HG03354 (cell line): Measurements from ENCODE around the gene ECE1.
A peak's percentile ranks its signal among the peaks of the same experiment; 100 is the strongest.
"Not testable (repeated sequence)": the region's sequence is repeated elsewhere in the genome, so short reads cannot be mapped to it uniquely, and the experiment has no call there.

Experiments used
- ATAC-seq: cut with Tn5 transposase; IDR thresholded peaks from one replicate; pipeline ENCODE4 v1.9.1; 2021; ENCODE audit warnings: mild to moderate bottlenecking; ENCODE audit not compliant: unreplicated experiment, poor library complexity, severe bottlenecking

The ECE1 gene

DNA sequence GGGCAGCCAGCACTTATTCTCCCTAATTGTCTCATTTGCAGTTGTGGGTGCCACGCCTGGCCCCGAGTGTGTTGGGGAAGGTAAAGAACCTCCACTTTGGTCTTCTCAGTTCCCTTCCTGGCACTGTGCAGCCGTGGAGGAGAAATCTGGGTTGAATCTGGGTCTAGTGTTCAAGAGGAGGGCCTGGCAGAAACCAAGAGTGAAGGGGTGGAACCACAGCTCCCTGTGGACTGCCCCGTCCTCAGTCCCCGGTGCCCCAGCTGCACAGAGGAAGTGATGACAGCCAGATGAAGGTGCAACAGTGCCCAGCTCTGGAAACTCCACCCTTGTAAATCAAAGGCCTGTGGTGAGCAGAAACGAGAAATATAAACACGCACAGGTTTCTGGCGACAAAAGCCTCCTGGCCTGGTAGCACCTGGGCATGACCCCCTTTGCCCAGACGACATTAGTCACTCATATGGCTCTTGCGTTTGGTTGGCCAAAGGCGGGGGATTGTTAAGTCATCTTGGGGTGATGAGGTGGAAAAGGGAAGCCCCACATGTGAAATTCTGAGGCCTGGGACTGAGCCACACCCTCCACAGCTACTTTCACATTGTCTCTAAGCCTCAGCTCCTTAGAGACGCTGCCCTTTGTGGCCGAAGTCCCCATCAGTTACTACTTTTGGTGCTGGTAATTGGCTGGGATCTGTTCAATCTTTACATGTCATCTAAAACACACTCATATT is 4.2 kb upstream of the ECE1 start:
- ATAC-seq: peak; percentile 64

DNA sequence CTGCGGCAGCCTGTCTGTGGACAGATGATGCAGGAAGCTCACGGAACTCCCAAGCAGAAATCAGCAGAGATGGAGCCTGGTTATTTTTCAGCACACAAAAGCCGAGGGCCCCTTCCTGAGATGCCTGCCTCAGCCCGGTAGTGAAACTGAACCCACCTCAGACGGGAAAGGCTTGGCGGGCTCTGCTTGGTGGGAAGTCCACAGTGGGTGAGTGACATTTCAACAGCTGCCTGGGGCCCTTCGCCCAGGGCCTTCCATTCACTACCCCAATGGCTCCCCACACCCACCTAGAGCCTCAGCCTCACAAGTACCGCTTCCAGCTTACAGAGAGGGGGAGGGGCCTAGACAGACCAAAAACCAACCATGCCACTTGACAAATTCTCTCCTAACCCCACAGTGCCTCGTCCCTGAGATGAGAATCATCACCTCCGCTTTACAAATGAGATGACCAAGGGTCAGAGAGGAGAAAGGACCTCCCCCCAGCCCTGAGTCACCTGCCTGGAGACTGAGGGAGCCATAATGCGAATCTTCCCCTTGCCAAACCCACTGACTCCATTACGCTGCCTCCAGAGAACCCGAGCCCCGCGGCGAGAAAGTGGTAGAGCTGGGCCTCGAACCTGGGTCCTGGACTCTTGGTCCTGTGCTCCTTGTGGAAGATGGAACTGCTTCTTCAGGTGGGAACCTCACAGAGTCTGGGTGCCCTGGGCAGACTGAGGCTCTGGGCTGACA is 3.4 kb upstream of the ECE1 start:
- ATAC-seq: peak; percentile 39

DNA sequence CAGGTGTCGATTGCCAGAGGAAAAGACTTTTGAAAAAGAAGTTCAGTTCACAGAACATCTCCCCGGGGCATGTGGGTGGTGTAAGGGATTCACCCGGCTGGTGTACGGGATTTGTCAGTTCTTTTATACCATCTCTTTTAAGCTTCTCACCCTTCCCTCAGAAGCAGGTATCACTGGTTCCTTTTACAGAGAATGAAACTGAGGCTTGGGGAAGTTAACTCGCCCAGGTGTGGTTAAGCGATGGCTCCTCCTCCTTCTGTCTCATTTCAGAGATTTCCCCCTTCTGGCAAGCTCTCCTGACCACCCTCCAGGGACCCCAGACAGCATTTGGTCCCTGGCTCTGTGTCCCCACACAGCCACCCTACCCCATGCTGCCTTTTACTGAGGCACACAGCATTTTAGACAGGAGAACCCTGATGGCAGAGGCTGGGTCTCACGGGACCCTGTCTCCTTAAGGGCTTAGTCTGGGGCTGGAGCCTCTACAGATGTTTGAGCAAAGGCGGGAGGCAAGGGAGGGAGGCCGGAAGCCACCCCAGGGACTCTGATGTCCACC is 2.8 kb upstream of the ECE1 start:
- ATAC-seq: peak; percentile 35

GRCh38 chr1:21292503-21292983 is 2.3 kb upstream of the ECE1 start:
- no peak for ATAC-seq

DNA sequence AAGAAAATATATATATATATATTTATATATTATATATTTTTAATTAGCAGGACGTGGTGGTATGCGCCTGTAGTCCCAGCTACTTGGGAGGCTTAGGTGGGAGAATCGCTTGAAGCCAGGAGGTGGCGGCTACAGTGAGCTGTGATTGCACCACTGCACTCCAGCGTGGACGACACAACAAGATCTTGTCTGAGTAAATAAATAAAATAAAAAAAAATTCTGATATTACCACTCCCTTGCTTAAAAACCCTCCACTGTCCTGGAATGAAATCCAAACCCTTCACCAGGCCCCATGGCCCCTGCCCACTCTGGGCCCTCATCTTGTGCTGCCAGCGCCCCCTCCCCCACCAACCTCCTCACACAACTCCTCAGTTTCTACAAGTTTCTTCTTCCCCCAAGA is 1.7 kb upstream of the ECE1 start:
- ATAC-seq: no peak

- ATAC-seq: no peak
Observed at GRCh38 chr1:21291184-21291583, 921 bp upstream of the ECE1 start.

DNA sequence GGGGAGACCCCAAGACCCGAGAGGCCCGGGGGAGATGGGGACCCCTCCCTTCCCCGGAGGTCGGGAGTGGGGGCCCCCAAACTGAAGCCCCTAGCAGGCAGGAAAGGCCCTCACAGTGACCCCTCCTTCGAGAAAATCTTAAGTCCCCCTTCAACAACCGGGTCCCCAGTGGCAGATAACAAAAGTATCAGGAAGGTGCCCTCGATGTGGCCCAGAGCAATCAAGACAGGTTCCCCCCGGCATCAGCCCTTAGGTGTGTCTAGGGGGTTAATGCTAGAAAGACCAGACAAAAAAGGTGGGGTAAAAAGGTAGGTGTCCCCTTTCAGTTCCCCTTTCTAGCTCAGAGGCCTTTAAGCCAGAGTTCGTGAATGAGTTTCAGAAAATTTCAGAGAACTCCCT is 282 bp upstream of the ECE1 start:
- ATAC-seq: no peak

DNA sequence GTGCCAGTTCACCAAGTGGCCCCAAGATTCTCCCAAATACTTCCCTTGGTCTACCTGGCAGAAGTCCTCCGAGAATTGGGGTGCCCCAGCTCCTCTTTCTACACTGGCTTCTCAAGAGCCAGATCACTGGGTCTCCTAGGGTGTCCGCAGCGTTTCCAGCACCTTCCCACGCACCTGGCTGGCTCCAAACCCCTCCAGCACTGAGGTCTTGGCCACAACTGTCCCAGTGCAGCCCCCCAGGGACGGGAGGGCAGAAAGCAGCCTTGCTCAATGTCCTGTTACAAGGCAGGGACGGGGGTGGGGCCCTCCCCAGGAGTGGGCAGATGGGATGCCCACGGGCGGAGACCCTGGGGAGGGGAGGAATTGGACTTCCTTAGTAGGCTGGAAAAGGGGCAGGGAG is 1.1 kb downstream of the ECE1 start:
- no peak for ATAC-seq

- no peak for ATAC-seq
Observed at GRCh38 chr1:21287905-21288514, 2.3 kb downstream of the ECE1 start.

GRCh38 chr1:21285386-21285785 is 4.9 kb downstream of the ECE1 start:
- not testable (repeated sequence) for ATAC-seq

DNA sequence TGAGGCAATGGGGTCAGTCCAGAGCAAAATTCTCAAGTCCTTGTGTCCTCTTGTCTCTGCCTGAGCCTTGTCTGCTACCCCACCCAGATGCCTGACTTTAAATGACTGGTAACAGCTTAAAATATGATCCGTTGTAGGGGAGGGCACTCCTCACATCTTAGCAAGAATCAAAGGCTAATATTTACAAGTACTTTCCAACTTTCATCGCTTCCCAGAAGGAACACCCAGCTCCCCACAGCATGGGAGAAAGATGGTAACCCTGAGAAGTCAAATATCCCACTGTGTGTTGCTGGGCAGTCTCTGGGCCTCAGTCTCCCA is 5.2 kb downstream of the ECE1 start:
- ATAC-seq: no peak

- no peak for ATAC-seq
Observed at GRCh38 chr1:21284206-21285054, 5.8 kb downstream of the ECE1 start.

GRCh38 chr1:21283524-21283923 is 6.7 kb downstream of the ECE1 start:
- ATAC-seq: no peak

DNA sequence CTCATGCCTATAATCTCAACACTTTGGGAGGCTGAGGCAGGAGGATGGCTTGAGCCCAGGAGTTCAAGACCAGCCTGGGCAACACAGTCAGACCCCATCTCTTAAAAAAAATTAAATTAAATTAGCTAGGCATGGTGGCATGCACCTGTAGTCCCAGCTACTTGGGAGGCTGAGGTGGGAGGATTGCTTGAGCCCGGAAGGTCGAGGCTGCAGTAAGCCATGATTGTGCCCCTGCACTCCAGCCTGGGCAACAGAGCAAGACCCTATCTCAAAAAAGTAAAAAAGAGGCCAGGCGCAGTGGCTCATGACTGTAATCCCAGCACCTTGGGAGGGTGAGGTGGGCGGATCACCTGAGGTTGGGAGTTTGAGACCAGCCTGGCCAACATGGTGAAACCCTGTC is 8.2 kb downstream of the ECE1 start:
- not testable (repeated sequence) for ATAC-seq

DNA sequence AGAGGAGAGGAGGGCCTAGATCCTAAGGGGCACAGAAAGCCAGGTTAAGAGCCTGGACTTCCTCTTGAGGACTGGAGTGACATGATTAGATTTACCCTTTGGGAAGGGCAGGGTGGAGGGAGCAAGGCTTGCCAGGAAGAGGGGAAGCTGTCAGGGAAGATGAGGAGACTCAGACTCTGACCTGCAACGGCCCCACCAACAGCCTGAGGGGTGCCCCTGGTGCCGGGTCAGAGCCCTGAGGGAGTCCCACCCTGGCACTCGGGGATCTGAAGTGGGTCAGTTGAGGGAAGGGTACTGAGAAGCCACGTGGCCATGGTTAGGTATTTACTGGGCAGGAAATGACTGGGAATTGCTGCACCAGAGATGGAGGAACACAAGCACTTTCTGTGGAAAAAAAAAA is 9.8 kb downstream of the ECE1 start:
- ATAC-seq: no peak

- ATAC-seq: no peak
Observed at GRCh38 chr1:21280011-21280471, 10.2 kb downstream of the ECE1 start.

DNA sequence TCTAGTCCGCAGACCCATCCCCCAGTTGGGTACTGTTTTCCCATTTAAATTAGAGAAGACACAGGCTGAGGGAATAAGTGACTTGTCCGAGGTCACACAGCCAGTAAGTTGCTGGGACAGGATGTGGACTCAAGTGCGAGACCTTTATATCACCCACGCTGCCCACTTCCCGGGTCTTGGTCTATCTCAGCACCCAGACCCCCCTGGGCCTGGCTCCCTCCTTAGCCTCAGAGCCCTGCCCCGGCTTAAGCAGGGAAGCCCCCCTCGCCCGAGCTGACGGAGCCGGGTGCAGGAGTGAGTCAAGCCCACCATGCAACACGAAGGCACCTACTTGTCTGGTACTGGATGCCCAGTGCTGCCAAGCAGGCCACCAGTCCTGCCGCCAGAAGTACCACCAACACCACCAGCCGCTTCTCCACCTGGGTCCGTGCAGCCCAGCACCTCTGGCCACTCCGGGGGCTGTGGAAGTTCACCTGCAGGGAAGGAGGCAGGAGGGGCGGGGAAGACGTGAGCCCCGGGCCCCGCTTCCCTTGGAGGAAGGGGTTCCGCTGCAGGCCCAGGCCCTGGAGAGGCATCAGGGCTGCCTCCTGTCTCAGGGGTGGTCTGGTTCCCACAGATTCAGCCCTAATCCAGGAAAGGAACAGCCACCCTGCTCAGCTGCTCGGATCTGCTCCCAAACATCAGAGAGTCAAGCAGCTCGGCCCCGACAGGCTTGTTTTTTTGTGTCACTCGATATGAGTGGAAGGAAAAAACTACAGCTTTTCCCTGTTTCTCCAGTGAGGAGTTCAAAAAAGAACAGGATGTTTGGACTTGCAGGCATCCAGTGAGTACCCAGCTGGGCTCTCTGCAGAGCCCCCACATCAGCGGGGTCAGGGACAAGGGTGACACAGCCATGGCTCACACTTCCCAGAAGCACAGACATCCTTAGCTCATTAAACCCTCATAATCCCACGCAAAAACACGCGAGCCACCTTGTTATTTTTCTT is 11.1 kb downstream of the ECE1 start:
- ATAC-seq: no peak

GRCh38 chr1:21278208-21278859 is 11.9 kb downstream of the ECE1 start:
- no peak for ATAC-seq
